Suprapubic skin (tissue), 4 donors: ENCODE data around the gene CYB561.

Source experiments
- CTCF ChIP-seq, 2 donors: fragments of 200-600 bp in 1 of 2; fragments of 450-650 bp in 1 of 2; sonication (generic) in 1 of 2; IDR thresholded peaks; one replicate each; pipeline ENCODE4 v1.5.1; 2016 to 2019; ENCODE audit warnings: antibody characterized with exemption in 2 of 2, mild to moderate bottlenecking in 1 of 2, moderate library complexity in 1 of 2
- POLR2A ChIP-seq, 2 donors: fragments of 450-650 bp; IDR thresholded peaks; one replicate each; pipeline ENCODE4 v1.6.1; 2017; ENCODE audit warnings: antibody characterized with exemption in 2 of 2, mild to moderate bottlenecking in 2 of 2, moderate library complexity in 2 of 2
- POLR2AphosphoS5 ChIP-seq, 3 donors: sonication (generic); formaldehyde crosslinking; IDR thresholded peaks; one replicate each; pipeline ENCODE4 v1.6.1; 2017; ENCODE audit warnings: antibody characterized with exemption in 3 of 3

- TF ChIP-seq CTCF (IDR thresholded peaks at IDR 0.05) (no peak), POLR2A (IDR thresholded peaks at IDR 0.05) (no peak), POLR2AphosphoS5 (IDR thresholded peaks at IDR 0.05) (no peak)
Observed at GRCh38 chr17:63440770-63441335, 5.3 kb downstream of the CYB561 start.
